Measurements from ENCODE around the gene NRXN3.

The NRXN3 gene

DNA sequence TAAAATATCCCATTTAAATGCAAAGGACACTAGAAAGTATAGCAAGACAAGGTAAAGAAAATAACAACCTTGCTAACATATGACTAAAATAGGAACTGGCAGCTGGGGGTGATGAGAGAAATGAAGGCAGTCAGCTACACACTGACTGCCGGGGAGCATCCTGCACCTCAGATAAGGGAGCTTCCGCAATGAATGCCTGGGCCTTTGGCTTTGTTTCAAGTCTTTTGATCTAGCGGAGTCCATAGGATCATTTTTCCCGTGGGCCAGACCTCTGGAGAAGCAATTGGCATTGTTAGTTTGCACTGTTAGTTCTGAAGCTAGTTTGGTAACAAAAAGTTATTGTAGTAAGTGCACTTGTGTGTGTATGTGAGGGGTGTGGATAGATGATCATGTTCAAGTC is 1401.2 kb downstream of the NRXN3 start:
- no peaks in the 10 kb centered on the region for H3K27me3 ChIP-seq (ENCODE audit: control insufficient read depth, insufficient read depth, low read length)

DNA sequence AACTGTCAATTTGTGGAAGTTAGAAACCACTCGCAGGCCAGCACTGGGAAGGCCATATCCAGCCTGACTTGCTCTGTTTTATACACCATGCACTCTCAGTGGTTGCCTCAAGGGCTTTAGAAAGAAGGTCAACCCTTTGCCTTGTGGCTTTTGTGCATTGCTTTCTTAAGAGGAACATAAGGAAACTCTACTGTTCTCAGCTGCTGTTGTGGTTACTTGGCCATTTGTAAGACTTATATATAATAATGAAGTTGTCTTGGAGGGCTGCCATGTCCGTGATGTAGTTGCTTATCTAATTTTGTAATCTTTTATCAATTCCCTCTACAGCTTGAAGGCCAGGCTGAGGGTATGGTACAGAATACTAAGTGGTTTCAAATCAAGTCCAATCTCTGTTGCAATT is 1403.3 kb downstream of the NRXN3 start:
- Histone ChIP-seq H3K9me3 (ENCODE audit: control insufficient read depth, low read length) (no peaks in the 10 kb centered on the region), H3K4me3 (ENCODE audit: low read length) (no peak overlapping the region), H3K36me3 (ENCODE audit: control insufficient read depth, insufficient read depth, low read length) (no peaks in the 10 kb centered on the region), H3K4me1 (ENCODE audit: control insufficient read depth, insufficient read depth, low read length) (no peaks in the 10 kb centered on the region), H3K27me3 (ENCODE audit: control insufficient read depth, insufficient read depth, low read length) (no peaks in the 10 kb centered on the region), H3K9ac (ENCODE audit: low read length) (no peak overlapping the region)

More for the DNA sequence above, 1401.2 kb downstream of the NRXN3 start:
- H3K36me3 ChIP-seq (ENCODE audit: control insufficient read depth, insufficient read depth, low read length), result no peaks in the 10 kb centered on the region
- no peak overlapping the region for H3K4me3 ChIP-seq (ENCODE audit: low read length)
- no peaks in the 10 kb centered on the region for H3K9me3 ChIP-seq (ENCODE audit: control insufficient read depth, low read length)
- H3K9ac ChIP-seq (ENCODE audit: low read length), result no peak overlapping the region
- H3K4me1 ChIP-seq (ENCODE audit: control insufficient read depth, insufficient read depth, low read length), result no peaks in the 10 kb centered on the region

DNA sequence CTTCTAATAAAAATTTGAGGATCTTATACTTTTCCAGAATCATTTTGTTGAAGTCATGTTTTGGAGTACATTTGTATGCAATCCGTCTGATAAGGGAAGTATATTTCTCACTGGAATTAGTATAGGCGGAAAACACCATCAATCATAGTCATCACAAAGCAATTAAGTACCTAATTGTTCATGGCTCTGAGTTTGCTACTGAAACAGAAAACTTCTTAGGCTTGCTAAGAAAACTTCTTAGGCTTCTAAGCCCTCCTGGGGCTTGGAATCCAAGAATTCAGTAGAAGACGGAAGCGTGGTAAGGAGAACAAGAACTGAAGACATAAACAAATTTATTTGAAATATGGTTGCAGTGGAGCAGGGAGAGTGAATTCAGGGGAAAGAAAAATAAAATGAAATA is 1404.9 kb downstream of the NRXN3 start:
- no peak overlapping the region for H3K9ac ChIP-seq (ENCODE audit: low read length)
- no peaks in the 10 kb centered on the region for H3K4me1 ChIP-seq (ENCODE audit: control insufficient read depth, insufficient read depth, low read length)
- H3K36me3 ChIP-seq (ENCODE audit: control insufficient read depth, insufficient read depth, low read length), result no peaks in the 10 kb centered on the region
- H3K27me3 ChIP-seq (ENCODE audit: control insufficient read depth, insufficient read depth, low read length), result no peaks in the 10 kb centered on the region
- H3K4me3 ChIP-seq (ENCODE audit: low read length), result no peak overlapping the region
- no peaks in the 10 kb centered on the region for H3K9me3 ChIP-seq (ENCODE audit: control insufficient read depth, low read length)

DNA sequence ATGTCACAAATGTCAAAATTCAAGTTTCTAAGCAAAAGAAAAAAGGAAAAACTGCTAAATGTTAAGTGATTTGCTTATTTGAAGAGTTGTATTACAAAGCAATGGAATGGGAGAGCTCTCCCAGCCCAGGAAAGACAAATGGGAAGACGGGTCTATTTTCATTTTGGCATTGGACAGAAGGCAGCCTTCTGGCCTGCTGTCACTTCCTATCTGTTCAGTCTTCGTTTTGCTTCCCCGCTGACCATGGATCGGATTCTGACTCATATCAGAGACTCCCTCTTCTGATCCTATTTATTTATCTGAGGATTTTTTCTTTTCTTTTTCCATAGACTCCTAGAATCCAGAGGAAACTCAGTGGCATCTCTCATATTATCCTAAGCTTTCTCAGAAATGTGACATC is 1406.3 kb downstream of the NRXN3 start:
- Histone ChIP-seq H3K9me3 (ENCODE audit: control insufficient read depth, low read length) (no peaks in the 10 kb centered on the region), H3K27me3 (ENCODE audit: control insufficient read depth, insufficient read depth, low read length) (no peaks in the 10 kb centered on the region), H3K36me3 (ENCODE audit: control insufficient read depth, insufficient read depth, low read length) (no peaks in the 10 kb centered on the region), H3K4me1 (ENCODE audit: control insufficient read depth, insufficient read depth, low read length) (no peaks in the 10 kb centered on the region), H3K9ac (ENCODE audit: low read length) (no peak overlapping the region), H3K4me3 (ENCODE audit: low read length) (no peak overlapping the region)

DNA sequence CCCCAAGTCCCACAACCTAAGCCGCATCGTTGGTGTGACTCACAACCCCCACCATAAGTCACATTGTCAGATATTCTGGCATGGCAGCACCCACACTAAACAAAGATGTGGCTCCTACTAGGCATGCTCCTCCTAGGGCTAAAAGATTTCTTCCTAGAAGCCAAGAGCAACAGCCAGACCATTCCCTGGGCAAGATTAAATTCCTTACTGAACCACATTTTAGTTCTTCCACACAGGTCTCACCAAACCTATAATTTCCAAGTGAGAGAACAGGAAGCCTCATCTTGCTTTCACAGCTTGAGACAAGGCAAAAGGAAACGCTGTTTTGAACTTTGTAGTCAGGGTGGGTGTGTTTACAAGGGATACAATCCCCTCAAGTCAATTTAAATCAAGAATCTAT is 1408.3 kb downstream of the NRXN3 start:
- H3K4me3 ChIP-seq (ENCODE audit: low read length), result no peak overlapping the region
- no peaks in the 10 kb centered on the region for H3K36me3 ChIP-seq (ENCODE audit: control insufficient read depth, insufficient read depth, low read length)
- no peak overlapping the region for H3K9ac ChIP-seq (ENCODE audit: low read length)
- H3K4me1 ChIP-seq (ENCODE audit: control insufficient read depth, insufficient read depth, low read length), result no peaks in the 10 kb centered on the region
- H3K27me3 ChIP-seq (ENCODE audit: control insufficient read depth, insufficient read depth, low read length), result no peaks in the 10 kb centered on the region
- H3K9me3 ChIP-seq (ENCODE audit: control insufficient read depth, low read length), result no peaks in the 10 kb centered on the region

DNA sequence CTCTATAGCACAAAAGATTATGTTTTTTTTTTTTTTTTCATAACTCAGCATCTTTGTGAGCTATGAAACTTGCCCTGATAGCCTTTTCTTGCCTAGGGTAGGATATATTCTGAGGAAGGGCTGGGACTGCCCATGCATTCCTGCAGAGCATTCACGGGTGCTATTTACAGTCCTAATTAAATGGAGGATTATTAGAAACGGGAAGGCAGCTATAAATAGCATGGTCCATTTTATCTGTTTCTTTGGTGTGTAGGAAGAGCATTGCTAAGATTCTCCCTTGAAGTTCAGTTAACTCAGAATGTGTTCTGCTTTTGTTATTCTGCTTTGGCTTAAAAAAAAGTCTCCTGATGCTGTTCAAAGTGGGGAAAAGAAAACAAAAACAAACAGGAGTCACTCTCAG is 1410.2 kb downstream of the NRXN3 start:
- no peaks in the 10 kb centered on the region for H3K9me3 ChIP-seq (ENCODE audit: control insufficient read depth, low read length)
- H3K9ac ChIP-seq (ENCODE audit: low read length), result no peak overlapping the region
- no peaks in the 10 kb centered on the region for H3K4me1 ChIP-seq (ENCODE audit: control insufficient read depth, insufficient read depth, low read length)
- no peaks in the 10 kb centered on the region for H3K27me3 ChIP-seq (ENCODE audit: control insufficient read depth, insufficient read depth, low read length)
- no peaks in the 10 kb centered on the region for H3K36me3 ChIP-seq (ENCODE audit: control insufficient read depth, insufficient read depth, low read length)
- no peak overlapping the region for H3K4me3 ChIP-seq (ENCODE audit: low read length)

DNA sequence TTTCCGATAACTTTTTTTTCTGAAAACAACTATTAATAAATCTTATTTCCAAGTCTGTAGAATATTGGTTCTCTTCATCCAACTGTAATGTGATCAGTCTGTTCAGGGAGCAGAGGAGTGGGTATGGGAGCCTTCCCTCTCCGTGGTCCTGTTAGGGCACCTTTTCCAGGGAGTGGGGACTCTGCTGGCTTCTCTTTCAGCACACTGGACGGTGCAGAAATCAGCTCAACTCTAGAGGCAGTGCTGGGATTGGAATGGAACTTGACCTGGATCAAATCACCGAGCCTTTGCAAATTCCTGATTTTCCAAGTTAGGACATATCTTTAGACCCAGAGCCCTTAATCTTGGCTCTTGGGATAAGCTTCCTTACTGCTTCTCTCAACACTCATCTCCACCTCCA is 1410.7 kb downstream of the NRXN3 start:
- Histone ChIP-seq H3K9ac (ENCODE audit: low read length) (no peak overlapping the region), H3K27me3 (ENCODE audit: control insufficient read depth, insufficient read depth, low read length) (no peaks in the 10 kb centered on the region), H3K36me3 (ENCODE audit: control insufficient read depth, insufficient read depth, low read length) (no peaks in the 10 kb centered on the region), H3K4me1 (ENCODE audit: control insufficient read depth, insufficient read depth, low read length) (no peaks in the 10 kb centered on the region), H3K4me3 (ENCODE audit: low read length) (no peak overlapping the region), H3K9me3 (ENCODE audit: control insufficient read depth, low read length) (no peaks in the 10 kb centered on the region)

DNA sequence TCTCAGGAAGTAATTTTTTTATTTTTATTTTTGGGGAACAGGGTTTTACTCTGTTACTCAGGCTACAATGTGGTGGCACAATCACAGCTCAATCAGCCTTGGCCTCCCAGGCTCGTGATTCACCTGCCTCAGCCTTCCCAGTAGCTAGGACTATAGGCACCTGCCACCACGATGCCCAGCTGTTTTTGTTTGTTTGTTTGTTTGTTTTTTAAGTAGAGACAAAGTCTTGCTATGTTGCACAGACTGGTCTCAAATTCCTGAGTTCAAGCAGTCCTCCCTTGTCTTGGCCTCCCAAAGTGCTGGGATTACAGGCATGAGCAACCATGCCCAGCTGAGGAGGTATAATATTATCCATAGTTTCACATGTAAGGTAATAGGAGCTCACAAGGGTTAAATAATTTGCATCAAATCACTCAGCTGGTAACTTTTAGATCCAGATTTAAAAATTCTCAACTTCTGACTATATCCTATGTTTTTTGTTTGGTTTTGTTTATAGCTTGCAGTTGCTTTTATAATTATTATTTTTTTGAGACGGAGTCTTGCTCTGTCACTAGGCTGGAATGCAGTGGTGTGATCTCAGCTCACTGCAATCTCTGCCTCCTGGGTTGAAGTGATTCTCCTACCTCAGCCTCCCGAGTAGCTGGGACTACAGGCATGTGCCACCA is 1411.9 kb downstream of the NRXN3 start:
- no peaks in the 10 kb centered on the region for H3K9me3 ChIP-seq (ENCODE audit: control insufficient read depth, low read length)
- H3K36me3 ChIP-seq (ENCODE audit: control insufficient read depth, insufficient read depth, low read length), result no peaks in the 10 kb centered on the region
- H3K27me3 ChIP-seq (ENCODE audit: control insufficient read depth, insufficient read depth, low read length), result no peaks in the 10 kb centered on the region
- H3K4me3 ChIP-seq (ENCODE audit: low read length), result no peak overlapping the region
- no peak overlapping the region for H3K9ac ChIP-seq (ENCODE audit: low read length)
- H3K4me1 ChIP-seq (ENCODE audit: control insufficient read depth, insufficient read depth, low read length), result no peaks in the 10 kb centered on the region

DNA sequence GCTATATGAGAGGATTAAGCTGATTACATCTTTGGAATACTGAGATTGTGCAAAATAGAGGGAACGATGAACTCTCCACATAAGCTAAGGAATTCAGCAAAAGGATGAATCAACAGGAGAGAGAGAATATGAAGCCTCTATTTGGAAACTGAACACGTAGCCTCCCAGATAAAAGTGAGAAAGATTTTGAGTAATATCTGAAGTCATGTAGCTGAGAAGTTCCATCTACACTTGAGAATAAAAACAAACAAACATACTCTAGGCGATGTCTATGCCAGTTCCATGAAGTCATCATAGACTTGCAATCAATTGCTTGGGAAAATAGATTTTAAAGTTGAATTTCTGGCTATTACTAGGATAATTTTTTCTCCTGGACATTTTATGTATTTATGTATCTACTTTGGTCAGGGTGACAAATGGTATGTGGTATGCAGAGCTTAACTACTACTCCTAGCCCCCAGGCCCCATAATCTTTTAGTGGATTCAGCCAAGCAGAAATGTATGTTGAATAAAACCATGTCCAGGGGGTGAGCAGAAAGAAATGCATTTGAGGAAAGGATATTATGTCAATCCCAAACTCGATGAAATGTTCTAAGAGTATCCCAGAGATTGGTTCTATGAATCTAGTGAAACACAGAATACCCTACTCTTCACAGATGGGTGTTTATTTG is 1413.7 kb downstream of the NRXN3 start:
- Histone ChIP-seq H3K9ac (ENCODE audit: low read length) (no peak overlapping the region), H3K36me3 (ENCODE audit: control insufficient read depth, insufficient read depth, low read length) (no peaks in the 10 kb centered on the region), H3K9me3 (ENCODE audit: control insufficient read depth, low read length) (no peaks in the 10 kb centered on the region), H3K4me3 (ENCODE audit: low read length) (no peak overlapping the region), H3K4me1 (ENCODE audit: control insufficient read depth, insufficient read depth, low read length) (no peaks in the 10 kb centered on the region), H3K27me3 (ENCODE audit: control insufficient read depth, insufficient read depth, low read length) (no peaks in the 10 kb centered on the region)

DNA sequence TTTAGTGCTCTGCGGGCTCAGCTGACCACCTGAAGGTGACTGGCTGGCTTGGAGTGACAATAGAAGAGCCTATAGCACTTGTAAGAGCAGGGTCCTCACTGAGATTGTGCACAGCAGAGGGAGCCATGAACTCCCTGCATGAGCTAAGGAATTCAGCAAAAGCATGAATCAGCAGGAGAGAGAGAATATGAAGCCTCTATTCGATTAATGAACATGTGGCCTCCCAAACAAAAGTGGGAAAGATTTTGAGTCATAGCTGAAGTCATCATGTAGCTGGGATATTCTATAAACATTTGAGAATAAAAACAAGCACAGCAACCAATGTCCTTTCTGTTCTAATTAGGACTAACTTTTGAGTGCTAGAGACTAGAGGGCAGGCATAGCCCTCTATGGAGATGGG is 1414.5 kb downstream of the NRXN3 start:
- Histone ChIP-seq H3K4me3 (ENCODE audit: low read length) (no peak overlapping the region), H3K36me3 (ENCODE audit: control insufficient read depth, insufficient read depth, low read length) (no peaks in the 10 kb centered on the region), H3K9me3 (ENCODE audit: control insufficient read depth, low read length) (no peaks in the 10 kb centered on the region), H3K4me1 (ENCODE audit: control insufficient read depth, insufficient read depth, low read length) (no peaks in the 10 kb centered on the region), H3K27me3 (ENCODE audit: control insufficient read depth, insufficient read depth, low read length) (no peaks in the 10 kb centered on the region), H3K9ac (ENCODE audit: low read length) (no peak overlapping the region)

DNA sequence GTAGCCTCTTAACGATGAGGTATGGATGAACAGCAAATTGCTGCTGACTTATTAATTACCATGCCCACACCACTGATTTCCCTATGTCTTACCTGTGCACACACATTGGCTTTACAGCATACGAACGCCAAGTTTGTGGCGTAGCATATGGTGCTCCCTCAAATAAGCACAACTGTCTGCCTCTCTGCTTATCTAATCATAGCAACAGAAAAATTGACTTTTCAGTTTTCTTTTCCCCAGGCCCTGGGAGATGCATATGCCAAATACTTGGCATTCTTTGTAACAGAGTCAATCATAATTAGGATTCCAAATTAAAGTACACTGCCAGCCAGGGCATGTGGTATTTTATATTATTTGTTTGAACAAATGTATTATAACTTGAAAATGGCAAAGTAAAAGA is 1415.7 kb downstream of the NRXN3 start:
- H3K9ac ChIP-seq (ENCODE audit: low read length), result no peak overlapping the region
- no peaks in the 10 kb centered on the region for H3K4me1 ChIP-seq (ENCODE audit: control insufficient read depth, insufficient read depth, low read length)
- no peaks in the 10 kb centered on the region for H3K27me3 ChIP-seq (ENCODE audit: control insufficient read depth, insufficient read depth, low read length)
- no peaks in the 10 kb centered on the region for H3K36me3 ChIP-seq (ENCODE audit: control insufficient read depth, insufficient read depth, low read length)
- H3K4me3 ChIP-seq (ENCODE audit: low read length), result no peak overlapping the region
- H3K9me3 ChIP-seq (ENCODE audit: control insufficient read depth, low read length), result no peaks in the 10 kb centered on the region

DNA sequence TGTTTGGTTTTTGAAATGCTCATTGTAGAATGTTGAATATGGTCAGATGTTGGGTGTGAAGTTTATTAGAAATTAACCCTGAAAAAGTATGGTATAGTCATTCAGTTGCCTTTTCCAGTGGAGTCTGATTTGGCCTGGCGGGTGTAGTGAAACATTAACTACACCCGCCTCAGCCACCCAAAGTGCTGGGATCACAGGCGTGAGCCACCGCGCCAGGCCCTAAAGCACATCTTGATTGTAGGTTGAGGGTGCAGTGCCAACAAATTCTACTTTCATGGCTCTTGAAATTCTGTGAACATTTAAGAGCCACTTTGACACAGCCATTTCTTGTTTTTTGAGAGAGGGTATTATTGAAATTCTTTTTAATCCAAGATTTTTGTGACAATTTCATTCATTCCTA is 1416.2 kb downstream of the NRXN3 start:
- H3K36me3 ChIP-seq (ENCODE audit: control insufficient read depth, insufficient read depth, low read length), result no peaks in the 10 kb centered on the region
- no peak overlapping the region for H3K9ac ChIP-seq (ENCODE audit: low read length)
- no peaks in the 10 kb centered on the region for H3K9me3 ChIP-seq (ENCODE audit: control insufficient read depth, low read length)
- H3K4me3 ChIP-seq (ENCODE audit: low read length), result no peak overlapping the region
- no peaks in the 10 kb centered on the region for H3K4me1 ChIP-seq (ENCODE audit: control insufficient read depth, insufficient read depth, low read length)
- no peaks in the 10 kb centered on the region for H3K27me3 ChIP-seq (ENCODE audit: control insufficient read depth, insufficient read depth, low read length)

Data from mucosa of stomach (tissue), 1 donor.